ENCODE data around the gene SRSF5. TPM values are rescaled to one million over a fixed set of nuclear protein-coding genes. Genes with fewer than 3 reads are reported as not detected.
A peak's percentile ranks its signal among the peaks of the same experiment; 100 is the strongest.
"Not testable (repeated sequence)": the region's sequence is repeated elsewhere in the genome, so short reads cannot be mapped to it uniquely, and the experiment has no call there.

SRSF5 gene
- 100 to 1,000 TPM; 651 to 753 (median 690) TPM for polyA plus RNA-seq (ENCODE audit: insufficient read depth in 1 of 5, insufficient read length in 5 of 5, low replicate concordance in 1 of 5)
- long read RNA-seq, donor 1, transcript SRSF5-208 (2 exons, 947 nt), result minor isoform, 12 of 347 reads
- long read RNA-seq, donor 1, transcript SRSF5-217 (8 exons, 1,500 nt), result major isoform, 24 of 347 reads
- long read RNA-seq, donor 1, partial matches to known transcripts, result 243 of 347 reads
- long read RNA-seq, donor 1, other reads (novel, unspliced or antisense), result 56 of 347 reads
- long read RNA-seq, donor 2, transcript SRSF5-217 (8 exons, 1,500 nt), result major isoform, 27 of 241 reads
- long read RNA-seq, donor 2, transcript SRSF5-208 (2 exons, 947 nt), result minor isoform, 11 of 241 reads
- long read RNA-seq, donor 2, partial matches to known transcripts, result 150 of 241 reads
- long read RNA-seq, donor 2, other reads (novel, unspliced or antisense), result 41 of 241 reads
- long read RNA-seq, donor 3, transcript SRSF5-201 (8 exons, 1,638 nt), result minor isoform, 5 of 382 reads
- long read RNA-seq, donor 3, transcript SRSF5-208 (2 exons, 947 nt), result major isoform, 16 of 382 reads
- long read RNA-seq, donor 3, transcript SRSF5-217 (8 exons, 1,500 nt), result minor isoform, 9 of 382 reads
- long read RNA-seq, donor 3, partial matches to known transcripts, result 285 of 382 reads
- long read RNA-seq, donor 3, other reads (novel, unspliced or antisense), result 52 of 382 reads
- long read RNA-seq, donor 4, transcript SRSF5-207 (6 exons, 3,044 nt), result minor isoform, 6 of 209 reads
- long read RNA-seq, donor 4, transcript SRSF5-217 (8 exons, 1,500 nt), result minor isoform, 6 of 209 reads
- long read RNA-seq, donor 4, transcript SRSF5-208 (2 exons, 947 nt), result major isoform, 15 of 209 reads
- long read RNA-seq, donor 4, partial matches to known transcripts, result 148 of 209 reads
- long read RNA-seq, donor 4, other reads (novel, unspliced or antisense), result 24 of 209 reads
- long read RNA-seq, donor 5, transcript SRSF5-201 (8 exons, 1,638 nt), result minor isoform, 5 of 647 reads
- long read RNA-seq, donor 5, transcript SRSF5-217 (8 exons, 1,500 nt), result major isoform, 34 of 647 reads
- long read RNA-seq, donor 5, transcript SRSF5-208 (2 exons, 947 nt), result minor isoform, 21 of 647 reads
- long read RNA-seq, donor 5, partial matches to known transcripts, result 520 of 647 reads
- long read RNA-seq, donor 5, other reads (novel, unspliced or antisense), result 57 of 647 reads
- long read RNA-seq, donor 6, transcript SRSF5-208 (2 exons, 947 nt), result major isoform, 30 of 502 reads
- long read RNA-seq, donor 6, transcript SRSF5-217 (8 exons, 1,500 nt), result minor isoform, 27 of 502 reads
- long read RNA-seq, donor 6, transcript SRSF5-207 (6 exons, 3,044 nt), result minor isoform, 6 of 502 reads
- long read RNA-seq, donor 6, transcript SRSF5-212 (7 exons, 2,443 nt), result minor isoform, 13 of 502 reads
- long read RNA-seq, donor 6, partial matches to known transcripts, result 358 of 502 reads
- long read RNA-seq, donor 6, other reads (novel, unspliced or antisense), result 60 of 502 reads
- long read RNA-seq, donor 7, transcript SRSF5-208 (2 exons, 947 nt), result minor isoform, 12 of 290 reads
- long read RNA-seq, donor 7, transcript SRSF5-217 (8 exons, 1,500 nt), result major isoform, 16 of 290 reads
- long read RNA-seq, donor 7, transcript SRSF5-212 (7 exons, 2,443 nt), result minor isoform, 5 of 290 reads
- long read RNA-seq, donor 7, partial matches to known transcripts, result 206 of 290 reads
- long read RNA-seq, donor 7, other reads (novel, unspliced or antisense), result 41 of 290 reads
- long read RNA-seq, donor 8, transcript SRSF5-217 (8 exons, 1,500 nt), result major isoform, 6 of 92 reads
- long read RNA-seq, donor 8, partial matches to known transcripts, result 70 of 92 reads
- long read RNA-seq, donor 8, other reads (novel, unspliced or antisense), result 10 of 92 reads

DNA sequence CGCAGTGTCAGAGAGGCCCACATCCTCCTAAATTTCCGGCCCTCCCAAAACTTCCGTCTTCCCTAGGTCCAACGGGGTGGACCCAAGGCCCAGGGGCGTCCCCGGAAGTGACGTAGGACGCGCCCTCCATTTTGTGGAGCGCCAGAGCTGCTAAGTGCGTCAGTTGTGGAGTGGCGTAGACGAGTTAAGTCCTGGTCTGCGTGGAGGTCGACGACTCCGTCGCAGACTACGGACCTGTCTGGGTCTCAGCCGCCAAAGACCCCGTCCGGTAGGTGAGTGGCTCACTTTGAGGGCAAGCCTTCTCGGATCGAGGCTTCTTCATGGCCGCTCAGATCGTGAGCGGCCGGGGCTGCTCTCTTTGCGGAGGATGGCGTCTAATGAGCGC is at the start of gene SRSF5:
Gene SRSF5, plus strand, starts transcription at position 159 of the 385 bp plus-strand sequence. CDS start 1,015 bp downstream, outside the sequence.
- DNase-seq, result peak; percentile 97 to 98

GRCh38 chr14:69718614-69719013 is 48.3 kb upstream of the SRSF5 start:
- DNase-seq, result not testable (repeated sequence)

DNA sequence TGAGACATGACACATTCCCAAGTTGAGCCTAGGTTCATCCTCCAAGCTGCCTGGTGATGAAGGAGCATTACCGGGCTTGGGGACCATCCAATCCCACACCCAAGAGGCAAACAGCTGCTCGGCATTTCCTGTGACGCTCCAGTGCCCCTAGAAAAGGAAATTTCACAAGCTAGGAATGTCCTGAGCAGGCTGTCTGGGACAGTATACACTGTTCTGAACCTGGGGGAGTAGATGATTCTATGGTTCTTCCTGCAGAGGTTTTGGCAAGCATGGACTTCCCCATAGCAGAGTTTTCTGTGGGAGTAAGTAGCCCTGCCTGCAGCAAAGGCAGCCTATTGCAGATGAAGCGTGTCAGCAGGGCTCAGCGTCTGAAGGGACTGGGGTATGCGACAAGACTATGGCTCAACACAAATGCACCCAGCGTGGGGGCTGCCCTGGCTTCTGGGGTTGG is 47.4 kb upstream of the SRSF5 start:
- no peak for DNase-seq

GRCh38 chr14:69720912-69721311 is 46.0 kb upstream of the SRSF5 start:
- DNase-seq, result no peak

DNA sequence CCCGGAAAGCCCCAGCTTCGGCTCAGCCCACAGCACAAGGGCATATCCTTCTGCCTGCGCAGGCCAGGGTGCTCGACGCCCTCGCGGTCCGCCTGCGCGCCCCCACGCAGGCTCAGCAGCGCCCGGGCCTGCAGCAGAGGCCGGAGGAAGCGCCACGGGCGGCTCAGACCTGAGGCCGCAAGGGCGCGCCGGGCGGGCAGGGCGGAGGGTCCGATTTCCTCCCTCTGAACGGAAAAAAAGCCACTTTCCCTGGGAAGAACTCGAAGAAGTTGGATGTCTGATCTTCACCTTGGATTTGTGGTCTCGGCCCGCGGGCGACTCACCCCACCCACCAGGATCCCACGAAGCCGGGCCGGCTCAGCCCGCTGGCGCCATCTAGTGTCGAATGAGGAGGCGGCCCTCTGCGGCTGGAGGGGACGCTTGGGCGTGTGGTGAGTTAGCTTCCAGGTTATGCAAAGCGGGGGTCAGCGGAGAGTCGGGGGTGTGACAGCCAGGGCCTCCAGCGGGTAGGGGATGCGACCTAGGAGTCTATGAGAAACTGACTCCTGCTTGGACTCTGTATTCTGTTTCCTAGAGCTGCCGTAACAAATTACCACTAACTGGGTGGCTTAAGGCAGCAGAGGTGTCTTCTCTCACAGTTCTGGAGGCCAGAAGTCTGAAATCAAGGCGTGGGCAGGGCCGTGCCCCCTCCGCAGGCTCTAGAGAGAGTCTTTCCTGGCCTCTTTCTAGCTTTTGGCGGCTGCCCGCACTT is 40.0 kb upstream of the SRSF5 start:
- DNase-seq, result peak; percentile 72 to 73

DNA sequence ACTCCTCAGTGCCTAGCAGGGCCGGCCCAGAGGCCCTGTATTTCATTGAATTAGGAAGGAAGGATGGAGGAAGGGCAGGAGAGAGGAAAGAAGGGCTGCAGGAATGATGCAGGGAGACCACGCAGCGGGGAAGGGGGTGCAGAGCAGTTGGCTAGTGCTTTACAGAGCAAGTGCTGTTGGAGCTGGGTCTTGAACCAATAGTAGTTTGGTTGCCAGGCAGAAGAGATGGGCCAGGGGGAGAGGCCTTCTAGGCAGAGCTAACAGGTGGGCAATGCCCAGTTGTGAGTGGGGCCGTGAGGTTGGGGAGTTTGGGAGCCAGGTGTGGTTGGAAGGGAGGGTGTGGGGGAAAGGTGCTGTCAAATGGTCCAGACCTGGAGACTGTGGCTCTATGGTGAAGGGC is 39.1 kb upstream of the SRSF5 start:
- no peak for DNase-seq

GRCh38 chr14:69731919-69732598 is 34.9 kb upstream of the SRSF5 start:
- not testable (repeated sequence) for DNase-seq

DNA sequence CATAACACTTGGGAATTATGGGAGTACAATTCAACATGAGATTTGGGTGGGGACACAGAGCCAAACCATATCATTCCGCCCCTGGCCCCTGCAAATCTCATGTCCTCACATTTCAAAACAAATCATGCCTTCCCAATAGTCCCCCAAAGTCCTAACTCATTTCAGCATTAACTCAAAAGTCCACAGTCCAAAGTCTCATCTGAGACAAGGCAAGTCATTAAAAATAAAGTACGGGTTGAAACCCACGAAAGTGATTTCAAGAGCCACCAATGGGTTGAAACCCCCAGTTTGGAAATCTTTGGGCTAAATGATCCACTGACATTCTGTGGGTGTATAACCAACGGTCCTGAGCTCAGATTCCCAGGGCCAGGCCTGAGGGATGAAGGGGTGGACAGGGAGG is 30.5 kb upstream of the SRSF5 start:
- not testable (repeated sequence) for DNase-seq

GRCh38 chr14:69741055-69741454 is 25.9 kb upstream of the SRSF5 start:
- DNase-seq, result no peak

- no peak for DNase-seq
These were observed 17.0 kb upstream of the SRSF5 start for GRCh38 chr14:69749956-69750355.

DNA sequence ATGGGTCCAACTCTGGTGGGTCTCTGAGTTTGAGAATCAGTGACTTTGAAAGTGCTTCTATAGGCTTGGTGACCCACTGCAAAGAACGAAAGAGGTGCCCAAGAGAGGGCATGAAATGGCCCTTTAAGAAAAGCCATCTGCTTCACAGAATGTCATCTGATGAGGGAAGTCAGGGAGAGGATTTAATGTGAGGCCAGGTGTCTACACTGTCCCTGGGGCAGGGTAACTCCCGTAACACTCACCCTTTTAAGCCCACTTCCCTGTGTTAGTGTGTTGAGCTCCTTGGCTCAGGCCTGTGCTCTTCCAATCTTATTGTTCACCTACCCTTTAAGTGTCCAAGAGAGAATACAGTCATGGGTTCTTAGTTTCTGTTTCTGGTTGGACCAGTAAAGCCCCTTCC is 16.4 kb upstream of the SRSF5 start:
- no peak for DNase-seq

DNA sequence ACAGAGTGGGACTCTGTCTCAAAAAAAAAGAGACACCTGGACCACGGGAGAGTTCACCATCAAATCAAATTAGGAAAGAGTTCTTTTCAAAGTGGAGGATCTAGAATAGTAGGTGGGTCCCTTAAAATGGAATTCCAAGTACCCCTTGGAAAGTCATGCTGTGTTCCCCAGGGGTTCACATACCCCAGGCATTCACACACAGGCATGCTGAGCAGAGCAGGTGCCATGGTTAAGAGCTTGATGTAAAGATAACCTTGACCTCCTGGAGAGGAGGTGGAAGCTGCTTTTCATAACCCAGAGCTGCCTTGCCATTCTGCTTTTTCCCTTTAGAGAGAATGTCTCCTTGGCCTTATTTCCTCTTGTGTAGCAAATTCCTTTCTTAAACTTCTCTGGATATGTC is 14.2 kb upstream of the SRSF5 start:
- no peak for DNase-seq

GRCh38 chr14:69753860-69754259 is 13.1 kb upstream of the SRSF5 start:
- DNase-seq, result no peak

GRCh38 chr14:69754487-69754886 is 12.5 kb upstream of the SRSF5 start:
- DNase-seq, result no peak

DNA sequence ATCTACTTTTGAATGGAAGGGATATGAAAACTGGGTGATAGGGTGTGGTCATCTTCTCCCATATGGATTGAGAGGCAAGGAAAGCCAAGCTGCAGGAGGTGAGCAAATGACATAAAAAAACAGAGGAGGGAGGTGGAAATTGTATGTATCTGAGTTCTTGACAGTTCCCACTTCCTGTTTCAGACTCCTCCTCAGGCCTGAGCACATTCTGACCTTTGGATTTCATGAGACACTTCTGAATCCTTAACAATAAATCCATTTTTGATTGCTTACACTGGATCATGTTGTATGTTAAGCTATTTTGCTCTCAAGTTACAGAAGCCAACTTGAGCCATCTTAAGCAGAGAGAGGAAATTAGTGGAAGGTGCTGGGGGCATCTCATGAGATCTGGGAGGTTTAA is 11.6 kb upstream of the SRSF5 start:
- no peak for DNase-seq

DNA sequence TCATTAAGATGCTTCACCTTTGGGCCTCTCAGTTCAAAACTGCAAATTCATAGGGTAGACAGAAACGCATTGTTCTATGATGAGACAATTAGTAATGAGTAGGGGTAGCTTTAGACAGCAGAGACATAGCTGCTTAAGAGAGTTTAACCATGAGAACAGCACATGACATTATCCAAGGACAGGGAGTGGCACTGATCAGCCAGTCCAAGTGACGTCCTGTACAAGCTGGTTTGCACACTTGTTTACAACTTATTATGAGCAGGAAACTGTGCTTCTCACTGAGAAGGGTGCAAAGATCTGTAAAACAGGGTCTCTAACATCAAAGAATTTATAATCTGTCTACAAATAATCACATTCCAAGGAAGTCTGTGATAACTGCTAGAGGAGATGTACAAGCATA is 11.2 kb upstream of the SRSF5 start:
- DNase-seq, result no peak

GRCh38 chr14:69756298-69756697 is 10.6 kb upstream of the SRSF5 start:
- no peak for DNase-seq

DNA sequence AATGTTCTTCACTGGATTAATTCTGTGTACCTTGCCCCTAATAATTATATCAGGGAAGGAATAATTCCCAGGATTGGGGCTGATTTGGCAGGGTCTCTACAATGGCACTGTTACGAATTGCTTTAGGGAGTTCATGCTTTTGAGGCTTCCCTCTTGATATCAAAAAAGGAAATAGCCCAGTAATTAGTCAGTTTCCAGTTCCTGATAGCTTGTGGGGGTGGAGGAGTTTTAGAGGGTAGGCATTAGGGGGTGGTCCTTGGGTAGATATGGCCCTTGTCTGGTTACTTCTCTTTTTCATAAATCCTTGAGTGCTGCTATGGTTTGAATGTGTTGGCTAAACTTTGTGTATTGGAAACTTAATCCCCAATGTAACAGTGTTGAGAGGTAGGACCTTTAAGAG is 6.1 kb upstream of the SRSF5 start:
- DNase-seq, result no peak
